LNCAP (cell line): Measurements from ENCODE around the gene LRG1.

Experiments
- TF ChIP-seq, protein P1 (sequence below): fragments of 450-650 bp; IDR thresholded peaks from 2 replicates; pipeline ENCODE4 v1.5.1; 2017; ENCODE audit warnings: mild to moderate bottlenecking

Gene LRG1

GRCh38 chr19:4557144-4557970 lies 17.5 kb upstream of the LRG1 start:
- TF ChIP-seq, protein P1, sequence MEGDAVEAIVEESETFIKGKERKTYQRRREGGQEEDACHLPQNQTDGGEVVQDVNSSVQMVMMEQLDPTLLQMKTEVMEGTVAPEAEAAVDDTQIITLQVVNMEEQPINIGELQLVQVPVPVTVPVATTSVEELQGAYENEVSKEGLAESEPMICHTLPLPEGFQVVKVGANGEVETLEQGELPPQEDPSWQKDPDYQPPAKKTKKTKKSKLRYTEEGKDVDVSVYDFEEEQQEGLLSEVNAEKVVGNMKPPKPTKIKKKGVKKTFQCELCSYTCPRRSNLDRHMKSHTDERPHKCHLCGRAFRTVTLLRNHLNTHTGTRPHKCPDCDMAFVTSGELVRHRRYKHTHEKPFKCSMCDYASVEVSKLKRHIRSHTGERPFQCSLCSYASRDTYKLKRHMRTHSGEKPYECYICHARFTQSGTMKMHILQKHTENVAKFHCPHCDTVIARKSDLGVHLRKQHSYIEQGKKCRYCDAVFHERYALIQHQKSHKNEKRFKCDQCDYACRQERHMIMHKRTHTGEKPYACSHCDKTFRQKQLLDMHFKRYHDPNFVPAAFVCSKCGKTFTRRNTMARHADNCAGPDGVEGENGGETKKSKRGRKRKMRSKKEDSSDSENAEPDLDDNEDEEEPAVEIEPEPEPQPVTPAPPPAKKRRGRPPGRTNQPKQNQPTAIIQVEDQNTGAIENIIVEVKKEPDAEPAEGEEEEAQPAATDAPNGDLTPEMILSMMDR = no peak

- TF ChIP-seq, protein P1 = no peak
Measured at GRCh38 chr19:4556597-4557127, 16.8 kb upstream of the LRG1 start.

- TF ChIP-seq, protein P1 = no peak
Measured at GRCh38 chr19:4555657-4556561, 16.1 kb upstream of the LRG1 start.

GRCh38 chr19:4554717-4555116 lies 14.9 kb upstream of the LRG1 start:
- TF ChIP-seq, protein P1 = no peak

- TF ChIP-seq, protein P1 = no peak
Measured at GRCh38 chr19:4553775-4554174, 13.9 kb upstream of the LRG1 start.

- TF ChIP-seq, protein P1 = no peak
Measured at GRCh38 chr19:4553092-4553695, 13.4 kb upstream of the LRG1 start.

DNA sequence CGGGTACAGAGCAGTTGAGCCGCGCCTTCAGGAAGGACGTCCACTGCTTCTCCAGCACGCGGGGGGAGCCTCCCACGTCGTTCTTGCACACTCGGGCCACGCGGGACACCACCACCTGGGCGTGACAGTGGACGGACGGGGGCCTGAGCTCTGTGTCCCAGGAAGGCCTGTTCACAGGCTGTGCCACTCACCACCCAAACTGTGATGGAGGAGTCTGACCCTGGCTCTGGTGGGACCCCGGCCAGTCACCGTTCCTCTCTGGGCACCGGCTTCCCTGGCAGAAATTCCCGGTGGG lies 12.6 kb upstream of the LRG1 start:
- TF ChIP-seq, protein P1 = no peak
